Thoracic aorta (tissue), 2 donors: ENCODE results near the gene ATM. TPM values are rescaled to one million over a fixed set of nuclear protein-coding genes. Genes with fewer than 3 reads are reported as not detected.
"Not testable (repeated sequence)": the region's sequence is repeated elsewhere in the genome, so short reads cannot be mapped to it uniquely, and the experiment has no call there.

ENCODE experiments used
- ATAC-seq: fragments of 150-250 bp; one replicate; pipeline ENCODE4 v1.8.0; 2017; ENCODE audit warnings: low read depth; ENCODE audit not compliant: insufficient number of reproducible peaks, low FRiP score
- DNase-seq: peaks from one replicate; pipeline ENCODE4 v3.0.0-alpha.2; 2020; ENCODE audit warnings: low spot score
- H3K27ac ChIP-seq, 2 donors: fragments of 200-600 bp; sonication (generic); 1 replicate in 1 of 2; 2 replicates in 1 of 2; pipeline ENCODE4 v1.5.1; 2016; ENCODE audit warnings: mild to moderate bottlenecking in 2 of 2, moderate library complexity in 2 of 2
- H3K27me3 ChIP-seq: fragments of 200-600 bp; sonication (generic); replicated peaks from 2 replicates; pipeline ENCODE4 v1.6.0; 2016; ENCODE audit warnings: mild to moderate bottlenecking; ENCODE audit not compliant: insufficient read depth
- H3K36me3 ChIP-seq: fragments of 200-600 bp; sonication (generic); one replicate; pipeline ENCODE4 v1.5.1; 2016
- H3K4me1 ChIP-seq, 2 donors: fragments of 200-600 bp; sonication (generic); 1 replicate in 1 of 2; 2 replicates in 1 of 2; pipeline versions ENCODE4 v1.5.1 to v1.6.0; 2016; ENCODE audit warnings: low read depth in 2 of 2, mild to moderate bottlenecking in 1 of 2; ENCODE audit not compliant: control insufficient read depth in 1 of 2
- H3K4me3 ChIP-seq: fragments of 200-600 bp; sonication (generic); 2 replicates; pipeline ENCODE4 v1.5.1; 2016; ENCODE audit warnings: mild to moderate bottlenecking
- H3K9me3 ChIP-seq: fragments of 200-600 bp; sonication (generic); 2 replicates; pipeline ENCODE4 v1.5.1; 2016
- CTCF ChIP-seq: fragments of 200-600 bp; sonication (generic); IDR thresholded peaks from one replicate; pipeline ENCODE4 v1.5.1; 2019; ENCODE audit warnings: antibody characterized with exemption
- total RNA-seq, 2 donors: library from RNA; depleted of rRNA; stranded (reverse); fragments of >200 nt; gene quantifications; one replicate each; pipeline versions ENCODE4 v1.1.0 to v1.2.3, GENCODE V29; 2016

The ATM gene
- total RNA-seq, 2 donors from 2014 or later, result 70.4 to 85.1 TPM

DNA sequence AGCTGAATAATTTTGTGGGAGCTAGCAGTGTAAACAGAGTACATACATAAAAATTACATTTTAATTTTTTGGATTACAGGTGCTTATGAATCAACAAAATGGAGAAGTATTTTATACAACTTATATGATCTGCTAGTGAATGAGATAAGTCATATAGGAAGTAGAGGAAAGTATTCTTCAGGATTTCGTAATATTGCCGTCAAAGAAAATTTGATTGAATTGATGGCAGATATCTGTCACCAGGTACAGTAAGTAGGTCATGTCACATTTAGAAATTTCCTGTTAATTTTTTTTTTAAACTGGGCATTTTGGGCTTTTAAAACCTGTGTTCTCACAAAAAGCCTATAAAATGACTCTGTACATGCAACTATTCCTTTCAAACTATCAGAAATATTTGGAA, 24.0 kb downstream of the ATM start:
- peaks cover 20% of the 10 kb centered on the region for H3K36me3 ChIP-seq

GRCh38 chr11:108253176-108253575, 30.3 kb downstream of the ATM start:
- DNase-seq (no peak), ATAC-seq (no peak)
- no peaks in the 10 kb centered on the region for H3K27me3 ChIP-seq
- H3K4me1 ChIP-seq, result no peaks in the 10 kb centered on the region
- no peaks in the 10 kb centered on the region for H3K9me3 ChIP-seq
- H3K27ac ChIP-seq, result no peak overlapping the region
- H3K4me3 ChIP-seq, result no peak overlapping the region
- no peak for TF ChIP-seq CTCF
- H3K36me3 ChIP-seq, result peaks cover 44% of the 10 kb centered on the region

More for the DNA sequence above, 24.0 kb downstream of the ATM start:
- Histone ChIP-seq H3K27me3 (no peaks in the 10 kb centered on the region), H3K4me1 (no peaks in the 10 kb centered on the region), H3K27ac (no peak overlapping the region), H3K9me3 (no peaks in the 10 kb centered on the region), H3K4me3 (no peak overlapping the region)
- no peak for TF ChIP-seq CTCF
- ATAC-seq, result no peak
- no peak for DNase-seq

- DNase-seq (no peak), ATAC-seq (no peak)
- TF ChIP-seq CTCF, result no peak
- no peaks in the 10 kb centered on the region for H3K27me3 ChIP-seq
- no peak overlapping the region for H3K27ac ChIP-seq
- no peak overlapping the region for H3K4me3 ChIP-seq
- no peaks in the 10 kb centered on the region for H3K9me3 ChIP-seq
- H3K36me3 ChIP-seq, result peaks cover 25% of the 10 kb centered on the region
- H3K4me1 ChIP-seq, result no peaks in the 10 kb centered on the region
Observed at GRCh38 chr11:108269583-108269982, 46.7 kb downstream of the ATM start.

- H3K27ac ChIP-seq, DNase-seq, ATAC-seq: not testable (repeated sequence)
Observed at GRCh38 chr11:108276985-108277616, 54.2 kb downstream of the ATM start.

GRCh38 chr11:108278546-108278945, 55.7 kb downstream of the ATM start:
- Histone ChIP-seq H3K9me3 (no peaks in the 10 kb centered on the region), H3K36me3 (peaks cover 23% of the 10 kb centered on the region), H3K27me3 (no peaks in the 10 kb centered on the region), H3K4me3 (no peak overlapping the region), H3K27ac (peak overlapping the region; percentile 41 to 46), H3K4me1 (peaks cover 0 to 18% of the 10 kb centered on the region in 2 donors)
- DNase-seq (no peak), ATAC-seq (no peak)
- no peak for TF ChIP-seq CTCF

More at GRCh38 chr11:108276985-108277616, 54.2 kb downstream of the ATM start:
- H3K4me3 ChIP-seq, H3K9me3 ChIP-seq, H3K27me3 ChIP-seq: not testable (repeated sequence)
- peaks cover 27% of the 10 kb centered on the region for H3K36me3 ChIP-seq
- peaks cover 0 to 18% of the 10 kb centered on the region in 2 donors for H3K4me1 ChIP-seq

DNA sequence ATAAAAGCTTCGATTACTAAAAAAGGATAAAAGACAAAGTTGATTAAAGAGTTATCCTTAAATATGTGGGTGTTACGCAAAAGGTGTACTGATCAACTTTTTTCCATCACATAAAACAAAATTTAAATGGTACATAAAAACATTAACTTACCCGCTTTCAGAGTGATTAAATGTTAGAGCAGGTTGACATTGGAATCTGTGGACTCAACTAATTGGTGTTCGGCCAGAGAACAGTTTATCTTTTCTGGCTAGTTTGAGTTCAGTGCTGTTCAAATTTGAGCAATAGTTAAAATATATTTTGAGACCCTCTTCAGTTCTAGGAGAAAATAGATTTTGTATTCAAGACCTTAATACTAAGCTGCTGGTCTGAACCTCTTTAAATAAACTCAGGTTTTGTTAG, 56.1 kb downstream of the ATM start:
- DNase-seq (no peak), ATAC-seq (no peak)
- TF ChIP-seq CTCF, result no peak
- H3K36me3 ChIP-seq, result peaks cover 24% of the 10 kb centered on the region
- H3K4me3 ChIP-seq, result no peak overlapping the region
- peaks cover 0 to 18% of the 10 kb centered on the region in 2 donors for H3K4me1 ChIP-seq
- H3K27ac ChIP-seq, result peak overlapping the region; percentile 41 to 46
- H3K9me3 ChIP-seq, result no peaks in the 10 kb centered on the region
- no peaks in the 10 kb centered on the region for H3K27me3 ChIP-seq
